HG03460 (cell line): ENCODE results near the gene ROBO2.

Experiments used
- ATAC-seq: cut with Tn5 transposase; IDR thresholded peaks from one replicate; pipeline ENCODE4 v1.9.1; 2021; ENCODE audit not compliant: unreplicated experiment

ROBO2 gene

DNA sequence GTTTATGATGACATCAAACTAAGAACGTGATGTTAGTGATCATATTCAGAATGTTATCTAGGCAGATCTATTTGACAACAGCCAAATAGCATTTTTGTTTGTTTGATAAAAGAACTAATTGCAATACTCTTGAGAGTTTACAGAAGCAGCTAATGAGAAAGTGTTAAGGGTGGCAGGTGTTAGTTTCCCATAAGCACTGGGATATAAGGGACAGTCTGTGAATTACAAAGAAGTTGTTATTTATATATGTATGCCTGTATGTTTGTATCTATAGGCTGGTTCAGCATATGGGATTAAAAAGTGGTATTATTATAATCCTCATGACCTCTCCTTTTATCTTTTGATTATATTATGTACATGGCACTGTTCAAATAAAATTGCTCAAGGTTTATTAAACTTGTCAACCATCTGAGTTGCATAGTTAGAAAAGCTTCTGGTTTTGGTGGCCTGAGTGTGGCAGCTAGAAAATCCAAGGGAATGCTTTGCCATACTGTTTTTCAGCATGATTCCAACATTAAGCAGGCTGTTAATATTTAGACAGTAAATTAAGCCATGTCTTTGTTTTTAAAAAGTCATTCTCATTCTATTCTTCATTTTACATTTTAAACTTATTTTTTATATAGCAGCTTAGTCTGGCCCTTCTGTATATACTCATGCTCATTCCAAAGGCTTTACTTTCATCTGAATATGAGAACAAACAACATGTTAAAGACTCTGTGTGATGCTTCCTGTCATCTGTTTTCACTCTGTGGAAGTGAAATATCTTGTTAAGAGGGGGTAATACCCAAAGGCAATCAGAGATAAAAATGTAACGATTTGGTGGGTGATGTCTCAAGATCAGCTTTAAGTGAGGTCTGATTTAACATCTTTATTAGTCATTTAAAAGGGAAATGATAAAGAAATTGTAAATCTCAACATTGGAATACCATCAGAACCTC is 13.1 kb downstream of the ROBO2 start:
- ATAC-seq, result no peak

DNA sequence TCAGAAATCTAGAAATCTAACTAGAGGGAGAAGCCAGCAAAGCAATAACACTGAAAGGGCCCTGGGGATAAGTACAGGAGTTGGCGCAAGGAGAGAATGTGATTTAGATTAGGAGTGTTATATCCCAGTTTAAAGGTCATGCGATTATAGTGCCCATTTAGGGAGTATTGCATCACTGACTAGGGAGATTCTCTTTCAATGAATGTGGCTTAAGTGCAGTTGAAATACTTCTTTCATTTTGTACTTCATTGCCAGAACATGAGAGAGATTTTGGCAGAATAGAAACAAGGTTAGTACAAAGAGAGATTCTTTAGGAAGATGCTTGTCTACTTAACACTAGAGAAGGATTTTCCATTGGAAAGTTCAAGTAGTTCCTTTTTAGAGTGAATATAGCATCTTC is 13.9 kb downstream of the ROBO2 start:
- no peak for ATAC-seq

DNA sequence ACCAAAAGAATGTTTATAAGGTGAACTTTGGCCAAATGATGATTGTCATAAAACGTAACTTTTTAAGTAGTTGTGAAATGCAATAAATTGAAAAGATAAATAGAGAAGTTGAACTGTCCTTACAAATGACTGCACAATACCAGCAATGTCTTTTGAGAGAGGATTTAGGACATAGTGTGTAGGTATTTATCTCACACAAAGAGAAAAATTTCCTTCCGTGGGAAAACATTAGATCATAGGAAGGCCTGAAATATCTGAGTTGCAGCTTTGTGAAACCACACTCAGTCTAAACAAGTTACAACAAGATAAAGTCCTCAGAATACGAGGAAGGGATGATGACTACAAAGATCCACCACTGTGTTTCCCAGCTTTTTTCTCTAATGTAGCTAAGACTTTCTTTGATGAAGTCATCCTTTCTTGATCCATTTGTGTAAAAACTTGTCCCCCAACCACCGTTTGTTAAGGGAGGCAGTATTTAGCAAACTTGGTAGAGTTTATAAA is 16.0 kb downstream of the ROBO2 start:
- no peak for ATAC-seq

DNA sequence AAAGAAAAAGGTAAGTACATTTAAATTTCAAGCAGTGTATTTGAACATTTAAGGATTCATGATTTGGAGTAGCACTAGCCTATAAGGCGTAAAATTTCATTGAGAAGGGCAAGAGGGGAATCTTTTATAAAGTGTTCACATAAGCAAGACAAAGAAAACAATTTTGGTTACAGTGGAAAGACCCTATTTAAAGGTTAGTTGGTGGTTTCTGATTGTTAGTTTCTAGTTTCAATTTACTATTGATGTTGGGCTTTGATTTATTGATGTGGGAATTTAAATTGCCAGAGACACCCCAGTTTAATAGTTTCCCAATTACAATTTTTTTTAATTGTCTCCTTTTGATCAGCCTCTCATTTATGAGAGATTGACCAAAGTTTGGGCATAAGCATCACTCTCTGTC is 19.5 kb downstream of the ROBO2 start:
- no peak for ATAC-seq

DNA sequence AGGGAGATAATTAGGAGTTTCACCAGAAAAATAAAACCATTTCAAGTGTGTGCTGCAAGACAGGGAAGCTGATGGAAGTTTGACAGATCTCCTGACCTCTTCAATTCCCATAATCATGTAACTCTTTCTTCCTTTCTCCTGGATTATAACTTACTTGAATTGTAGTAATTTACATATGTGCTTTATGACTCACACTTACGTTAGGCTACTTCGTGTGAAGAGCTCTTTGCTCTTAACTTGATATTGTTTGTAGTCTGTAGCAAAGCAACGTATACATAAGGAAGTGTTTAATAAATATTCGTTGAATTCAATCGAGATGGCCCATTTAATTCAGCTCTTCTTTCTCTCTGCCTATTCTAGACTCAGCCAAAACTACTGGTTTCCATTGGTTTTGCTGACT is 23.5 kb downstream of the ROBO2 start:
- ATAC-seq, result no peak

DNA sequence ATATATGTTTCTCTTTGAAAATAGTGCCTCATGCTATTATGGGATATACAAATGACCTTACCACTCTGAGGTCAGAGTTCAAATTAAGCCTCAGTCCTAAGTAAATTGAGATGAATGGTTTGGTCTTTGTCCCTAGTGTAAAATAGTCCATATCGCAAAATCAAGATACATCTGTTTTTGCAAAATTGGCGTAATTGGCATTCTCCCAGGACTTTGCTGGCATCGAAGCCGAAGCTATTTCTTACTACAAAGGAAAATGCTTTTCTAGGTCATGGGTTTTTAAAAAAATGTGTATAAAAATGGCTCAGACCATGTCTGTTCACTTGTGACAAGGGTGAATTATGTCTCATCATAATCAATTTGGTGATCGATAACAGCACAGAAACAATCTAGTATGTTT is 25.9 kb downstream of the ROBO2 start:
- no peak for ATAC-seq

DNA sequence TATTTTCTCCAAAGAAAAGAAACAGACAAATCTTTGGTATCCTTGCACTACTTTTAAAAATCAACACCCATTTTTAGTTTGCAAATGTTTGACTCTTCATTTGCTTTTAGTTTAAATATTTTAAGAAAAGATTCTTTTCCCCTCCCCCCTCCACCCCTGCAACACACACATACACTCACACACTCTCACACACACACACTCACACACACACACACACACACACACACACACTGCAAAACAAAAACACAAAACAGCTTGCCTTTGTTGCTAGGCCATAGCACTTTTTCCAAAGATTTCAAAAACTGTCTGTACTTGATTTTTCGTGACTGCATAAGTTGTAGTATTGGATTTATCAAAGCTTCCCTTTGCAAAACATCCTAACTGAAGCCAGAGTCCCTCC is 26.9 kb downstream of the ROBO2 start:
- ATAC-seq, result no peak

DNA sequence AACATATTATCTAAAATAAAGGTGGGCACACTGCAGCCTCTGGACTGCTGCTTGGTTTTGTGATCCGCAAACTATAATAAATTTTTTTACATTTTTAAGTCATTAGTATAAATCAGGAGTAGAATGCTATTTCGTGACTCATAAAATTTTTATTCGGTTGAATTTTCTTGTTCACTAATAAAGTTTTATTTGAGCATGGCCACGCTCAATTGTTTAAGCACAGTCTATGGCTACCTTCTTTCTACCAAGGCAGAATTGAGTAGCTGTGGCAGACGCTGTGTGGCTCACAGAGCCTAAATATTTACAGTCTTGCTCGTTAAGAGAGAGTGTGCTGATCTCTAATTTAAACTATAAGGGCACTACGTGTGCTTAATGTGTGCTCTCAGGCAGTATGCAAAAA is 28.9 kb downstream of the ROBO2 start:
- ATAC-seq, result no peak

DNA sequence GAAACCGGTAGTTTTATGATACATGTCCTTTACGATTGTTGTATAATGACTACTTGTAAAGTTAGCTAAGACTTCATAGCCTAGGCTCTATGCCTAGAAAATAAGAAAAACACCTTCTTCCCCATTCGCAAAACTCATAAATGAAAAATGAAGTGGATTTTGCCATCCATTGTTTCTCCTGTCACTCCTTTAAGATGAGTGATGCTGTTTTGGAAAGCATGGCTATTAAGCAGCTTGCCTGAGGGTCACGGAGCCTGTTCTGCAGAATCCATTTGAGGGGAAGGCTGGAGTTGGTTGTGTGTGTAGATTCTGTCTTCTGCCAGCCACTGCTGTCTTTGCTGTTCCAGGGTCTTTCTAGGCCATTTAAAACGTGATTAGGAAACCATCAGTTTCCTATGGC is 31.5 kb downstream of the ROBO2 start:
- no peak for ATAC-seq

DNA sequence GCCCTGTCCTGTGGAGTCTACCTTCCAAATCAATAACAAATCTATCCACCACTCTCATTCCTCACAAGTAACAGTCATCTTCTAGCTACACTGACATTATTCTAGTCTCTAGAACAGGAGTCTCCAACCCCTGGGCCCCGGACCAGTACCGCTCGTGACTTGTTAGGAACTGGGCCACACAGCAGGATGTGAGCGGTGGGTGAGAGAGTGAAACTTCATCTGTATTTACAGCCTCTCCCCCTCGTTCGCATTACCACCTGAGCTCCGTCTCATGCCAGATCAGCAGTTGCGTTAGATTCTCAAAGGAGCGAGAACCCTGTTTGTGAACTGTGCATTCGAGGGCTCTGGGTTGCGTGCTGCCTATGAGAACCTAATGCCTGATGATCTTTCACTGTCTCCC is 31.9 kb downstream of the ROBO2 start:
- no peak for ATAC-seq

DNA sequence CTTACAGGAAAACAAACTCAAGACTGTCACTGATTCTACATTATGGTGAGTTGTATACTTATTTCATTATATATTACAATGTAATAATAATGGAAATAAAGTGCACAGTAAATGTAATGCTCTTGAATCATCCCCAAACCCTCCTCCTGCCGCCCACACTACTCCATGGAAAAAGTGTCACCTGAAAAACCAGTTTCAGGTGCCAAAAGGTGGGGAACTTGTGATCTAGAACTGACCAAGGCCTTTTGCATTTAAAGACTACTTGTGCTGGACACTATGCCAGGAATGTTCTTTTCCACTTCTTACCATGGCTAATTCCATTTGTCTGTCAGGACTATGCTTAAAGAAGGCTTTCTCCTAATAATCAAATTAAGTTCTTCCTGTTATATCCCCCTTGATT is 32.3 kb downstream of the ROBO2 start:
- no peak for ATAC-seq

DNA sequence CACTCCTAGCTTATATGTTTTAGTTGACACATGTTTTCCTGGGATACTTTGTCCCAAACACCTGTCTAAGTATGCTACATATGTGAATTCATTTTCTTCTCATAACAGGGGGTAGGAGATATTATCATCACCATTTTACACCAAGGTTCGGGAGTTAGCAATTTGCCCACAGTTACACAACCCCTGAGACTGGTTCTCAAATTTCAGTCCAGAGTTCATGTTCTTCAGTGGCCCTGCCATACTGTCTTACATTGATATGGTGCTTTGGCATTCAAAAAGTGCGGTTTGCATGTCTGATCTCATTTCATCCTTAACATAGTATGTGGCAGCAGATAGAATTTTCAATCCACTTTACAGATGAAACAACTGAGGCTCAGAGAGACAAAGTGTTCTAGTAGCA is 38.4 kb downstream of the ROBO2 start:
- no peak for ATAC-seq

DNA sequence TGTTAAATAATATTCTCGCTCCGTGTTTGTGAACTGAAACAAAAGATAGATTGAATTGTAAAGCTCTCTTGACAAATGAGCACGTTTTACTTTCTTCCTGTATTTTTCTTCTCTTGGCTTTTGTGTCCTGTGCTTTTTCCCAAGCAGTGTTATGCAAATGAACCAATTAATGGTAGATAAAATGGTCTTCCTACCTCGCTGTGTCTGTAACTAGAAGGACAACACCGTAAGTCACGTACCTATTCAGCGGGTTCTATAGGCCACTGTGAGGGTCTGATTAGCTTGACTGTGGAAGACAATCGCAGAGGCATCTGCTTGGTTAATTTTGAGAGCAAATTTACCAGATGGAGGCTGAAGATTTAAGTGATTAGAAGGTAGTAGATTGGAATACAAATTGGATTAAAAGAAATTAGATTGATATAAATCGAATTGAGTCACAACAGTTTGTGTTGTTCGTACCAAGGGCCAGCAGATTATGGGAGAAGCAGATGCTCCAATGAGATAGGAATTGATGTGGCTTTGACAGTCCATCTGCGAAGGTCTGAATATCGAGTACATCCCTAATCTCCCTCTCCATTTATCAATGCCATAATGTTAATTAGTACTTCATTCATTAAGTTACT is 40.2 kb downstream of the ROBO2 start:
- ATAC-seq, result no peak

DNA sequence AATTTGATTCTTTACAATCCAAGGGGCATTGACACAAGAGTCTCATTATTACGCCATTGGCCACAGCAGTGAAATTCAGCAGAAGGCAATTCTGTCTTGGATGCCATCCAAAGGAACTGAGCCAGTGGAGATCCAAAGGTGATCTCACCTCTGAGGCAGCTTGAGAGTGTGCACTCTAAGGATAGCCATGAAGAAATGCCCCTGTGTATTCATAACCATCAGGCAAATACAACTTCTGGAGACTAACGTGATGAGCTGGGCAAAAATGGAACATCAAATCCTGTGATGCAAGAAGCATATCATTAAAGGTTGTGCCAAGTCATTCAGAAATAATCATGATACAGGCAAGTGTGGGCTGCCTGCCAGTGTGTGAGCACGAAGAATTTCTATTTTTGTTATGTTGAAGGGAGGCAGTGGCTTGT is 41.4 kb downstream of the ROBO2 start:
- ATAC-seq, result no peak

DNA sequence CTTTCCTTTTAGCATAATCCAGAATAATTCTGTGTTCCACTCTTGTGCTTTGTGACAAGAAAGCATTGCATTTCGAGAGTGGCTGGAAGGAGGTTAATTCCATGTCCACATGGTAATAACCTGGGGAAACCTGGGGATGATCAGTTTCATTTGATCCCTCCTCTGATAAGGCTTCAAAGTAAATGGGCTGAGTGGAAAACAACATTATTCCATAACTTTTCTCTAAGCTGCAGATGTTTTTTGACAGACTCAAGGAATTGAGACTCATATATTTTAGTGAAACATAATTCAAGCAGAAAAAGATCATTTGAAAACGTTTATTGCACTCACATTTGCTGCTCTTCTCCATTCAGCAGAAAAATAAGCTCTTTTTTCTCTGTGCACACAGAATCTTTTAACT is 44.6 kb downstream of the ROBO2 start:
- no peak for ATAC-seq

DNA sequence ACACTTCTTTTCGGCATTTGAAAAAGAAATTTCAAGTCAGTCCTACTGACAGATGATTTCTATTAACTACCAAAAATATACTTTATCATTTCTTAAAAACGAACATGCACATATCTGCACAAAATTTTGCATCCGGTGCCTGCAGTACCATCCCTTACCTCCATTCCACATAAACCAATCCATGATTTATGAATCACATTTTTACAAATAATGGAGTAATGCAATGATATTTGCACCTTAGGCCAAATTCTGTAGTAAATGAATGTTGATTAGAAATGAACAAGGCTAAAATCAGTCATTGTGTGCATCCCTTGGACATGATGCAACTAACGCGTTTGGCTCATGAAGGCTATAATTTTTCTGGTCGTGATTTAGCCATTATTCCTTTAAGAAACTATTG is 46.5 kb downstream of the ROBO2 start:
- no peak for ATAC-seq

DNA sequence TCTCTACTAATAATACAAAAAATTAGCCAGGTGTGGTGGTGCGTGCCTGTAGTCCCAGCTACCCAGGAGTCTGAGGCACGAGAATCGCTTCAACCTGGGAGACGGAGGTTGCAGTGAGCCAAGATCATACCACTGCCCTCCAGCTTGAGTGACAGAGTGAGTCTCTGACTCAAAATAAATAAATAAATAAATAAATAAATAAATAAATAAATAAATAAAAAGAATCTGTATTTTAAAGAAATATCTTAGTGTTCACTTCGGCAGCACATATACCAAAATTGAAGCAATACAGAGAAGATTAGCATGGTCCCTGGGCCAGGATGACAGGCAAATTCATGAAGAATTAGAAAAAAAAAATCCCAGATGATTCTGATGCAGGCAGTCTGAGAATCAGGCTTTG is 51.9 kb downstream of the ROBO2 start:
- ATAC-seq, result no peak

DNA sequence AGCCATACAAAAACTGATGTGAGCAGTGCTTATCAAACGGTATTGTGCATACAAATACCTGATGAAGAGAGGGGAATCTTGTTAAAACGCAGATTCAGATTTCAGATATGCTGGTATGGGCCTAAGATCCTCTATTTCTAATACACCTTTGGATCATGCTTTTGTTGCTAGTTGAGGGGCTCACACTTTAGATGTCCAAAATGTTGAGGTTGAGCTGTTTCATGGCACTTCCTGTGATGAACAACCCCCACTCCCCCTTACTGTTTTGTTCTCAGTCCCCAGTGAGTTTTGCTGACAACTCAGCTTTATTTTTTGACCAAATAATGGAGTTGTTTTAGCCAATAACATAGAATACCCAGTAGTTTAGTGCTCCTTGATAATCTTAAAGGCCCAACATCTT is 53.2 kb downstream of the ROBO2 start:
- ATAC-seq, result no peak

DNA sequence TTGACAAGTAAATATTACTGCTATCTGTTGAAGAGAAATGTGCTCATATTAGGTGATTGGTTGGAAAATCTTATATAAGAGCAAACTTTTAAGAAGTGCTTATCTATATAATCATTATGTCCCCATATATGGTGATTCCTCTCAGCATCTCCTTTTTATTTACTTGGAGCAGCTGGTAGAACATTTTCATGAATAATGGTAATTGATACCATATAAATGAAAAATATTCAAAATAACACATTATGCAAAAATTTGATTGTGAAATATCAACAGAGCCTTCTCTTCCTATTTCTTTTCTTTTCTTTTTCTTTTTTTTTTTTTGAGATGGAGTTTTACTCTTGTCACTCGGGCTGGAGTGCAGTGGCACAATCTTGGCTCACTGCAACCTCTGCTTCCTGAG is 56.2 kb downstream of the ROBO2 start:
- ATAC-seq, result no peak

DNA sequence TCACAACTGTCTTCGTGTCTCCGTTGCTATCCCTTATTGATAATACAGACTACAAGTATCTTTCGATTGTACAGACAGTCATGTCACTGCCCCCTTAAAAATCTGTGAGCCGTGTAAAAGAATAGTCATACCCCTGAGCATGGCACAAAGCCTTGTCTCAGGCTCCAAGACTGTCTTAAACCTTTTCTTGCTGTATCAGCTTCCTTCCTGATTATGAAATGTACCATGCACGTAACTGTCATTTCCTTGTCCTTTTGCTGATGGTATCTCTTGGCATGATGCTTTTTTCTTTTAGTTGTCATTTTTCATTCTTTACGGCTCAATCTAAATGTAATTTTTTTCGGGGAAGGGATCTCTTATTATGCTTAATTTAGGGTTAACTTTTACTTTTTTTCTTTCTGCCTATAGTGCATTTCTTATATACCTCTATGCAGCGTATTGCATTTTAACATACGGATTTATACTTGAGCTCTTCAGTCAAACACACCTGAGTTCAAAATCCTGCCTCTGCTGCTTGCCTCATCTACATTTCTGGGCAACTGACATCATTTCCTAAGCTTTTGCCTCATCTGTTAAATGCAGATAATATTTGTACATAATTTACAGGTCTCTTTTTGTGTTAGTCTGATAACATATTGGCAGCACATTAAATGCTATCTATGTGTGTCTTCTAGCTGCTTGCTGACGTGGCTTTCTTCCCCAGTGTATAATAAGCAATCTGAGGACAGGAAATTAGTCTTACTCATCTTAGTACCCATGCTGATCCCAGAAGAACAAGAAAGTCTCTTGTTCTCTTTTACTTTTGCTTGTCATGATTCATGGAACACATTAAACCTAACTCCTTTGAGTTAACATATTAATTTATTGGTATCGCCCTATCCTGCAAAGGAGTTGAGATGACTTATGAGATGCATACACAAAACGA is 57.3 kb downstream of the ROBO2 start:
- no peak for ATAC-seq
